CD14-positive monocyte (primary cell): ENCODE results near the gene CD276. TPM values are rescaled to one million over a fixed set of nuclear protein-coding genes. Genes with fewer than 3 reads are reported as not detected.

Experiments used
- DNase-seq, 3 donors: peaks; one replicate each; pipeline ENCODE4 v3.0.0-alpha.2; 2011 to 2022
- H2AFZ ChIP-seq: 2 replicates; pipeline ENCODE4 v1.6.0; 2012; ENCODE audit warnings: mild to moderate bottlenecking, low read depth, low read length, inconsistent platforms; ENCODE audit not compliant: insufficient read depth, poor library complexity, severe bottlenecking
- H3K27ac ChIP-seq, 2 donors: 1 replicate in 1 of 2; 2 replicates in 1 of 2; pipeline ENCODE4 v1.5.1; 2012 to 2013; ENCODE audit warnings: low read length in 2 of 2, control low read depth in 1 of 2, inconsistent platforms in 1 of 2, low read depth in 1 of 2, mild to moderate bottlenecking in 1 of 2
- H3K27me3 ChIP-seq, 2 donors: one replicate each; pipeline versions ENCODE4 v1.6.0 to v1.6.1; 2011 to 2013; ENCODE audit warnings: low read length in 2 of 2; ENCODE audit not compliant: control insufficient read depth in 2 of 2, insufficient read depth in 2 of 2
- H3K36me3 ChIP-seq, 2 donors: replicated peaks in 1 of 2; 1 replicate in 1 of 2; 2 replicates in 1 of 2; pipeline versions ENCODE4 v1.5.1 to v1.6.1; 2012 to 2013; ENCODE audit warnings: low read length in 2 of 2, control low read depth in 1 of 2, inconsistent platforms in 1 of 2, mild to moderate bottlenecking in 1 of 2; ENCODE audit not compliant: insufficient read depth in 2 of 2, control insufficient read depth in 1 of 2
- H3K4me1 ChIP-seq, 2 donors: 1 replicate in 1 of 2; 2 replicates in 1 of 2; pipeline versions ENCODE4 v1.5.1 to v1.6.1; 2012 to 2013; ENCODE audit warnings: low read length in 2 of 2, control low read depth in 1 of 2, inconsistent platforms in 1 of 2, mild to moderate bottlenecking in 1 of 2, moderate library complexity in 1 of 2; ENCODE audit not compliant: insufficient read depth in 2 of 2, control insufficient read depth in 1 of 2
- H3K4me2 ChIP-seq: replicated peaks from 2 replicates; pipeline ENCODE3; 2012; ENCODE audit warnings: low read length, moderate library complexity, mild to moderate bottlenecking; ENCODE audit not compliant: poor library complexity, severe bottlenecking; ENCODE audit errors: extremely low read depth
- H3K4me3 ChIP-seq, 3 experiments: fragments of 200-600 bp in 1 of 3; sonication (generic) in 1 of 3; replicated peaks in 1 of 3; 1 replicate in 2 of 3; 2 replicates in 1 of 3; pipeline ENCODE4 v1.5.1; 2011 to 2013; ENCODE audit warnings: low read length in 3 of 3, mild to moderate bottlenecking in 3 of 3, control low read depth in 2 of 3, low read depth in 2 of 3, inconsistent platforms in 1 of 3, moderate library complexity in 1 of 3
- H3K79me2 ChIP-seq: 2 replicates; pipeline ENCODE4 v1.6.0; 2012; ENCODE audit warnings: mild to moderate bottlenecking, control low read depth, inconsistent platforms, low read length, moderate library complexity; ENCODE audit not compliant: insufficient read depth
- H3K9ac ChIP-seq: 2 replicates; pipeline ENCODE4 v1.6.0; 2017; ENCODE audit warnings: low read length, mild to moderate bottlenecking; ENCODE audit not compliant: insufficient read depth, poor library complexity, severe bottlenecking
- H3K9me3 ChIP-seq, 2 donors: replicated peaks in 1 of 2; 1 replicate in 1 of 2; 2 replicates in 1 of 2; pipeline versions ENCODE4 v1.5.1 to v1.6.1; 2012 to 2013; ENCODE audit warnings: low read length in 2 of 2, control low read depth in 1 of 2; ENCODE audit not compliant: control insufficient read depth in 1 of 2, insufficient read depth in 1 of 2
- H4K20me1 ChIP-seq: 2 replicates; pipeline ENCODE4 v1.6.0; 2012; ENCODE audit warnings: mild to moderate bottlenecking, low read length, control low read depth, moderate library complexity; ENCODE audit not compliant: insufficient read depth
- H3K27ac Mint-ChIP-seq, 7 donors: one replicate each; pipeline ENCODE4 v1.8.0; 2020; ENCODE audit warnings: mild to moderate bottlenecking in 7 of 7, mixed read lengths in 7 of 7, moderate library complexity in 6 of 7, inconsistent platforms in 2 of 7
- H3K27me3 Mint-ChIP-seq, 3 donors: one replicate each; pipeline ENCODE4 v1.8.0; 2021 to 2022; ENCODE audit warnings: low read depth in 3 of 3, mild to moderate bottlenecking in 3 of 3, mixed read lengths in 3 of 3, moderate library complexity in 3 of 3, inconsistent platforms in 1 of 3
- H3K36me3 Mint-ChIP-seq, 2 donors: one replicate each; pipeline ENCODE4 v1.8.0; 2020; ENCODE audit warnings: mixed read lengths in 2 of 2, inconsistent platforms in 1 of 2, mild to moderate bottlenecking in 1 of 2
- H3K4me1 Mint-ChIP-seq: one replicate; pipeline ENCODE4 v1.8.0; 2020; ENCODE audit warnings: mild to moderate bottlenecking, mixed read lengths
- H3K4me3 Mint-ChIP-seq, 2 donors: one replicate each; pipeline ENCODE4 v1.8.0; 2020; ENCODE audit warnings: mild to moderate bottlenecking in 2 of 2, mixed read lengths in 2 of 2, moderate library complexity in 1 of 2
- H3K9me3 Mint-ChIP-seq, 7 donors: one replicate each; pipeline ENCODE4 v1.8.0; 2020 to 2022; ENCODE audit warnings: mixed read lengths in 7 of 7, mild to moderate bottlenecking in 6 of 7, moderate library complexity in 6 of 7, inconsistent platforms in 2 of 7
- CTCF ChIP-seq: fragments of 200-600 bp; IDR thresholded peaks from one replicate; pipeline ENCODE4 v1.8.0; 2022; ENCODE audit warnings: antibody characterized with exemption, mild to moderate bottlenecking
- WGBS: methylation state at CpG from one replicate; pipeline ENCODE4 v1.1.5; 2013; ENCODE audit warnings: missing lambda C conversion rate; ENCODE audit not compliant: insufficient coverage; 5-methylcytosine and 5-hydroxymethylcytosine counted together
- intact Hi-C, 2 donors: fragments of 100-400 bp; cut with micrococcal nuclease; formaldehyde crosslinking; loops; one replicate each; pipeline versions ENCODE4 v1.15.0 to v1.15.1; 2023
- polyA plus RNA-seq, 3 donors: library from polyadenylated mRNA; depleted of rRNA in 1 of 3; unstranded in 2 of 3; stranded (reverse) in 1 of 3; fragments of 300-500 nt in 2 of 3; fragments of >200 nt in 1 of 3; fragmentation: Illumina TruSeq in 2 of 3; gene quantifications; 1 replicate in 2 of 3; 2 replicates in 1 of 3; pipeline ENCODE4 v1.2.3, GENCODE V29; 2012 to 2021

CD276 gene
- polyA plus RNA-seq, 3 donors: 0.52 to 0.72 (median 0.64) TPM

- no peaks in the 10 kb centered on the region for H3K4me1 ChIP-seq
- no peak overlapping the region for H3K9ac ChIP-seq
- H3K27me3 ChIP-seq: no peaks in the 10 kb centered on the region
- Mint-ChIP-seq H3K4me1 (no peaks in the 10 kb centered on the region), H3K36me3 (no peaks in the 10 kb centered on the region), H3K4me3 (no peak overlapping the region), H3K9me3 (peaks cover 1 to 15% (median 6%) of the 10 kb centered on the region in 7 donors), H3K27ac (no peak overlapping the region), H3K27me3 (peaks cover 3 to 12% (median 9%) of the 10 kb centered on the region in 3 donors)
- H3K9me3 ChIP-seq: peaks cover 0 to 6% of the 10 kb centered on the region in 2 donors
- no peak overlapping the region for H2AFZ ChIP-seq
- H3K36me3 ChIP-seq: no peaks in the 10 kb centered on the region
- no peak for TF ChIP-seq CTCF
- intact Hi-C loops: no loop called here
- no peak for DNase-seq
- no peak overlapping the region for H3K4me3 ChIP-seq
- H3K4me2 ChIP-seq: no peak overlapping the region
- H3K27ac ChIP-seq: no peak overlapping the region
- no peaks in the 10 kb centered on the region for H4K20me1 ChIP-seq
- H3K79me2 ChIP-seq: no peaks in the 10 kb centered on the region
Observed at GRCh38 chr15:73660455-73660854, 23.7 kb upstream of the CD276 start.

GRCh38 chr15:73674587-73674986 is 9.6 kb upstream of the CD276 start:
- no CpG with 5 or more reads among the region's 1 CpG for WGBS
- peaks cover 0 to 1% (median 0%) of the 10 kb centered on the region in 7 donors for H3K9me3 Mint-ChIP-seq
- no peak overlapping the region for H3K4me3 Mint-ChIP-seq
- no peaks in the 10 kb centered on the region for H3K36me3 Mint-ChIP-seq
- Histone ChIP-seq H3K4me2 (no peak overlapping the region), H3K9me3 (no peaks in the 10 kb centered on the region), H3K4me1 (no peaks in the 10 kb centered on the region), H3K36me3 (no peaks in the 10 kb centered on the region), H3K79me2 (no peaks in the 10 kb centered on the region), H4K20me1 (no peaks in the 10 kb centered on the region), H3K4me3 (no peak overlapping the region), H3K9ac (no peak overlapping the region), H2AFZ (no peak overlapping the region), H3K27me3 (no peaks in the 10 kb centered on the region), H3K27ac (no peak overlapping the region)
- no peak for DNase-seq
- no peak for TF ChIP-seq CTCF
- H3K27ac Mint-ChIP-seq: no peak overlapping the region
- peaks cover 12 to 22% (median 14%) of the 10 kb centered on the region in 3 donors for H3K27me3 Mint-ChIP-seq
- intact Hi-C loops: no loop called here
- no peaks in the 10 kb centered on the region for H3K4me1 Mint-ChIP-seq
